Type B pancreatic cell (in vitro differentiated cells): ENCODE data around the gene ARHGAP33. TPM values are rescaled to one million over a fixed set of nuclear protein-coding genes. Genes with fewer than 3 reads are reported as not detected.
A peak's percentile ranks its signal among the peaks of the same experiment; 100 is the strongest.

Experiments
- DNase-seq: peaks from one replicate; pipeline ENCODE4 v3.0.0; 2021; ENCODE audit warnings: mixed read lengths; ENCODE audit not compliant: unreplicated experiment; ENCODE audit errors: extremely low spot score
- H3K27ac Mint-ChIP-seq: 2 replicates; pipeline ENCODE4 v1.8.0; 2021; ENCODE audit warnings: mild to moderate bottlenecking, mixed read lengths
- H3K27me3 Mint-ChIP-seq: 2 replicates; pipeline ENCODE4 v1.8.0; 2021; ENCODE audit warnings: mixed read lengths
- H3K36me3 Mint-ChIP-seq: 2 replicates; pipeline ENCODE4 v1.8.0; 2021; ENCODE audit warnings: mixed read lengths
- H3K4me1 Mint-ChIP-seq: one replicate; pipeline ENCODE4 v1.8.0; 2021; ENCODE audit warnings: mixed read lengths; ENCODE audit not compliant: unreplicated experiment
- H3K4me3 Mint-ChIP-seq: 2 replicates; pipeline ENCODE4 v1.8.0; 2021; ENCODE audit warnings: mild to moderate bottlenecking, mixed read lengths
- H3K9me3 Mint-ChIP-seq: 2 replicates; pipeline ENCODE4 v1.8.0; 2021; ENCODE audit warnings: mixed read lengths
- CTCF ChIP-seq: fragments of 200-600 bp; sonication (generic); conservative IDR thresholded peaks from 2 replicates; pipeline ENCODE4 v1.5.0; 2021; ENCODE audit warnings: antibody characterized with exemption, mild to moderate bottlenecking
- total RNA-seq: library from RNA; stranded (reverse); gene quantifications from 2 replicates; pipeline ENCODE4 v1.2.1, GENCODE V29; 2021; ENCODE audit warnings: low replicate concordance

Gene ARHGAP33
- total RNA-seq, 1 donor from 2014 or later, result 71.8 TPM

GRCh38 chr19:35818445-35818844 is 43.1 kb downstream of the ARHGAP33 start:
- TF ChIP-seq CTCF, result no peak
- Mint-ChIP-seq H3K36me3 (no peaks in the 10 kb centered on the region), H3K4me1 (no peaks in the 10 kb centered on the region), H3K9me3 (no peaks in the 10 kb centered on the region), H3K27me3 (peaks cover 16% of the 10 kb centered on the region), H3K27ac (no peak overlapping the region), H3K4me3 (no peak overlapping the region)
- no peak for DNase-seq

- Mint-ChIP-seq H3K9me3 (no peaks in the 10 kb centered on the region), H3K4me1 (no peaks in the 10 kb centered on the region), H3K27ac (no peak overlapping the region), H3K27me3 (peaks cover 30% of the 10 kb centered on the region), H3K36me3 (no peaks in the 10 kb centered on the region), H3K4me3 (no peak overlapping the region)
- TF ChIP-seq CTCF, result no peak
- no peak for DNase-seq
Measured at GRCh38 chr19:35822579-35822978, 47.2 kb downstream of the ARHGAP33 start.

- H3K4me3 Mint-ChIP-seq, result no peak overlapping the region
- no peaks in the 10 kb centered on the region for H3K36me3 Mint-ChIP-seq
- H3K9me3 Mint-ChIP-seq, result no peaks in the 10 kb centered on the region
- H3K27ac Mint-ChIP-seq, result no peak overlapping the region
- no peak for TF ChIP-seq CTCF
- peaks cover 32% of the 10 kb centered on the region for H3K27me3 Mint-ChIP-seq
- no peak for DNase-seq
- no peaks in the 10 kb centered on the region for H3K4me1 Mint-ChIP-seq
Measured at GRCh38 chr19:35824150-35824549, 48.8 kb downstream of the ARHGAP33 start.

- peak; percentile 80 for DNase-seq
- Mint-ChIP-seq H3K9me3 (no peaks in the 10 kb centered on the region), H3K4me1 (no peaks in the 10 kb centered on the region), H3K27ac (no peak overlapping the region), H3K36me3 (no peaks in the 10 kb centered on the region), H3K27me3 (peaks cover 40% of the 10 kb centered on the region), H3K4me3 (no peak overlapping the region)
- TF ChIP-seq CTCF, result no peak
Measured at GRCh38 chr19:35828692-35829301, 53.4 kb downstream of the ARHGAP33 start.

GRCh38 chr19:35830986-35831385 is 55.6 kb downstream of the ARHGAP33 start:
- Mint-ChIP-seq H3K9me3 (no peaks in the 10 kb centered on the region), H3K27ac (no peak overlapping the region), H3K4me3 (no peak overlapping the region), H3K36me3 (no peaks in the 10 kb centered on the region), H3K4me1 (no peaks in the 10 kb centered on the region), H3K27me3 (peaks cover 42% of the 10 kb centered on the region)
- TF ChIP-seq CTCF, result no peak
- no peak for DNase-seq

- no peaks in the 10 kb centered on the region for H3K36me3 Mint-ChIP-seq
- no peak overlapping the region for H3K27ac Mint-ChIP-seq
- H3K4me3 Mint-ChIP-seq, result no peak overlapping the region
- H3K9me3 Mint-ChIP-seq, result no peaks in the 10 kb centered on the region
- no peak for TF ChIP-seq CTCF
- peaks cover 45% of the 10 kb centered on the region for H3K27me3 Mint-ChIP-seq
- H3K4me1 Mint-ChIP-seq, result no peaks in the 10 kb centered on the region
- DNase-seq, result no peak
Measured at GRCh38 chr19:35832054-35832453, 56.7 kb downstream of the ARHGAP33 start.
